ENCODE measurements around the gene CERS6.

DNA sequence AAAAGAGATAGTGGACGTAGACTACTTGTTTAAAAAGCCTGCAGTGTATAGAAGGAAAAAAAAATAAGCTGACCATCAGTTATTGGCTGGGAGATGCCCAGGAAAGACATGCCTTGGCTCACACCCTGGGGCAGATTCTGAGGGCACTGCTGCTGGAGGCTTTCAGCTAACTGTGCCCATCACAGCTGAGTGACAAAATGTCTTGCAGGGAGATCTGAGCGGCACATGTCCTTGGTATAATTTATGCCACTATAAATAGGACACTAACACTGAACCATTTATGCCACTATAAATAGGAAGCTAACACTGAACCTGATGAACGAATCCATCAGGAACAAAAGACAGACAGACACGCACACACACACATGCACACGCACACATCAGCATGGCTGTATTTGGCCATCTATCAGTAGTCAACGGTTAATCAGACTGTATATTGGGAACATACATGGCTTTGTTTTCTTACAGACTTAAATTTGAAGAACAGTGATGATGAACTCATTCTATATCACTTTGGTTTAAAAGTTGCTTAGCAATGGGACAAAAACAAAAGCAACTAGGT is 278.2 kb downstream of the CERS6 start:
- TF ChIP-seq, protein P1, sequence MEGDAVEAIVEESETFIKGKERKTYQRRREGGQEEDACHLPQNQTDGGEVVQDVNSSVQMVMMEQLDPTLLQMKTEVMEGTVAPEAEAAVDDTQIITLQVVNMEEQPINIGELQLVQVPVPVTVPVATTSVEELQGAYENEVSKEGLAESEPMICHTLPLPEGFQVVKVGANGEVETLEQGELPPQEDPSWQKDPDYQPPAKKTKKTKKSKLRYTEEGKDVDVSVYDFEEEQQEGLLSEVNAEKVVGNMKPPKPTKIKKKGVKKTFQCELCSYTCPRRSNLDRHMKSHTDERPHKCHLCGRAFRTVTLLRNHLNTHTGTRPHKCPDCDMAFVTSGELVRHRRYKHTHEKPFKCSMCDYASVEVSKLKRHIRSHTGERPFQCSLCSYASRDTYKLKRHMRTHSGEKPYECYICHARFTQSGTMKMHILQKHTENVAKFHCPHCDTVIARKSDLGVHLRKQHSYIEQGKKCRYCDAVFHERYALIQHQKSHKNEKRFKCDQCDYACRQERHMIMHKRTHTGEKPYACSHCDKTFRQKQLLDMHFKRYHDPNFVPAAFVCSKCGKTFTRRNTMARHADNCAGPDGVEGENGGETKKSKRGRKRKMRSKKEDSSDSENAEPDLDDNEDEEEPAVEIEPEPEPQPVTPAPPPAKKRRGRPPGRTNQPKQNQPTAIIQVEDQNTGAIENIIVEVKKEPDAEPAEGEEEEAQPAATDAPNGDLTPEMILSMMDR (IDR thresholded peaks at IDR 0.05 in 8 of 11, conservative IDR thresholded peaks at IDR 0.05 in 3 of 11): no peak
- TF ChIP-seq POLR2AphosphoS5 (IDR thresholded peaks at IDR 0.05): no peak
- TF ChIP-seq POLR2A (IDR thresholded peaks at IDR 0.05): no peak

All from spleen (tissue), 7 donors.